Measurements from ENCODE around the gene FGGY. TPM values are rescaled to one million over a fixed set of nuclear protein-coding genes. Genes with fewer than 3 reads are reported as not detected.

The FGGY gene
- total and polyA plus RNA-seq, 2 donors (not counting 3 experiments of a cell fraction or from before 2014, with no cell fraction given): 5.6 to 6.4 TPM

DNA sequence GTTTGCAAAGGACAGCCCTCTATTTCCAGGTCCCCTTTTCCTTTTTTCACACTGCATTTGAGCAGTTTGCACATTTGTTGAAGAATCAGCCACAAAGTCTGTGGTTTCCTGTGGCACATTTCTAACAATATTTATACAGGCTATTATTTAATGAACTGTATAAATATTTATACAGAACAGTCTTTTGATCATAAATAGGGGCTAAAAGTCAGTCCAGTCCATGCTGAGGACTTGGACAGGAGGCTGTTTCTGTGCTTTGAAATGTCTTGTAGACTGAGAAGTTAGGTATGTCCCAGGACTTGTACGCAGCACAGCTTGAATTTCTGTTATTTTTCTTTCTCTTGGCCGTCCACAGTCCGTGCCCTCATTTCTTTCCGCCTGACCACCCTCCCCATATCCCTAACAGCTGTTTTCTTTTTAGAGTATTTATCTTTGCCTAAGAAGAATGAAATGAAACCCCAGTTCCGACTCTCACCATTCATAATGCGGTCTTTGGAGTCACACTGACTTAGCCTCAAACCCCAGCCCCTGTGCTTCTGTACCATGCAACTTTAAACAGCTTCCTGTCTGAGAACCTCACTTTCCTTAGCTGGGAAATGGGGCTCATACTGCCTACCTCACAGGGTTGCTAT lies 19.7 kb downstream of the FGGY start:
- BruUV-seq (replicated peaks): no TSS peak
- Histone ChIP-seq H4K20me1 (replicated peaks; ENCODE audit: control insufficient read depth, extremely low read depth, insufficient read depth, low read length) (no peaks in the 10 kb centered on the region), H3K4me3 (replicated peaks in 1 of 3; ENCODE audit: insufficient read depth in 1 of 3, low read depth in 1 of 3, low read length in 3 of 3) (peak overlapping the region in 1 of 3 experiments; percentile 37), H3K27ac (ENCODE audit: insufficient read depth, low read depth, low read length) (no peak overlapping the region), H3K9me1 (replicated peaks; ENCODE audit: control insufficient read depth, extremely low read depth, insufficient read depth, low read length) (no peaks in the 10 kb centered on the region), H3K4me1 (ENCODE audit: control insufficient read depth, extremely low read depth, insufficient read depth, low read length) (peaks cover 15% of the 10 kb centered on the region), H3K4me2 (ENCODE audit: insufficient read depth, low read length) (peak overlapping the region; percentile 77), H3K9ac (replicated peaks; ENCODE audit: extremely low read depth, insufficient read depth, low read length) (peak overlapping the region; percentile 11), H2AFZ (ENCODE audit: low read depth, low read length) (peak overlapping the region; percentile 79), H3K9me3 (replicated peaks; ENCODE audit: control insufficient read depth, insufficient read depth, low read length) (no peaks in the 10 kb centered on the region), H3K27me3 (ENCODE audit: control insufficient read depth in 2 of 2, insufficient read depth in 2 of 2, low read length in 2 of 2) (no peaks in the 10 kb centered on the region), H3K36me3 (ENCODE audit: control insufficient read depth in 2 of 2, extremely low read depth in 1 of 2, insufficient read depth in 2 of 2, low read length in 2 of 2) (no peaks in the 10 kb centered on the region), H3K79me2 (ENCODE audit: control insufficient read depth, insufficient read depth, low read length) (no peaks in the 10 kb centered on the region)
- TF ChIP-seq FOS (IDR thresholded peaks at IDR 0.05; ENCODE audit: borderline replicate concordance, insufficient read depth, low read length) (no peak), MYC (IDR thresholded peaks at IDR 0.05; ENCODE audit: low read depth, low read length) (no peak), POLR2AphosphoS5 (IDR thresholded peaks at IDR 0.05; ENCODE audit: insufficient read depth, low read depth, low read length) (no peak), GATA2 (IDR thresholded peaks at IDR 0.05; ENCODE audit: insufficient read depth, insufficient read length, low read depth, low read length) (no peak), POLR2A (IDR thresholded peaks at IDR 0.05; ENCODE audit: low read depth, low read length) (no peak), EZH2 (IDR thresholded peaks at IDR 0.05; ENCODE audit: borderline replicate concordance, low read depth, low read length, severe bottlenecking) (no peak), JUN (IDR thresholded peaks at IDR 0.05; ENCODE audit: borderline replicate concordance, insufficient read depth, insufficient read length, low read depth) (no peak)
- TF ChIP-seq, protein P1, sequence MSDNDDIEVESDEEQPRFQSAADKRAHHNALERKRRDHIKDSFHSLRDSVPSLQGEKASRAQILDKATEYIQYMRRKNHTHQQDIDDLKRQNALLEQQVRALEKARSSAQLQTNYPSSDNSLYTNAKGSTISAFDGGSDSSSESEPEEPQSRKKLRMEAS (IDR thresholded peaks at IDR 0.05; ENCODE audit: insufficient read depth, insufficient read length): no peak
- TF ChIP-seq, protein P2, sequence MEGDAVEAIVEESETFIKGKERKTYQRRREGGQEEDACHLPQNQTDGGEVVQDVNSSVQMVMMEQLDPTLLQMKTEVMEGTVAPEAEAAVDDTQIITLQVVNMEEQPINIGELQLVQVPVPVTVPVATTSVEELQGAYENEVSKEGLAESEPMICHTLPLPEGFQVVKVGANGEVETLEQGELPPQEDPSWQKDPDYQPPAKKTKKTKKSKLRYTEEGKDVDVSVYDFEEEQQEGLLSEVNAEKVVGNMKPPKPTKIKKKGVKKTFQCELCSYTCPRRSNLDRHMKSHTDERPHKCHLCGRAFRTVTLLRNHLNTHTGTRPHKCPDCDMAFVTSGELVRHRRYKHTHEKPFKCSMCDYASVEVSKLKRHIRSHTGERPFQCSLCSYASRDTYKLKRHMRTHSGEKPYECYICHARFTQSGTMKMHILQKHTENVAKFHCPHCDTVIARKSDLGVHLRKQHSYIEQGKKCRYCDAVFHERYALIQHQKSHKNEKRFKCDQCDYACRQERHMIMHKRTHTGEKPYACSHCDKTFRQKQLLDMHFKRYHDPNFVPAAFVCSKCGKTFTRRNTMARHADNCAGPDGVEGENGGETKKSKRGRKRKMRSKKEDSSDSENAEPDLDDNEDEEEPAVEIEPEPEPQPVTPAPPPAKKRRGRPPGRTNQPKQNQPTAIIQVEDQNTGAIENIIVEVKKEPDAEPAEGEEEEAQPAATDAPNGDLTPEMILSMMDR (IDR thresholded peaks at IDR 0.05; ENCODE audit: extremely low read depth in 1 of 2, insufficient read depth in 1 of 2, low read depth in 1 of 2, low read length in 2 of 2): no peak
- intact Hi-C loops (cut with micrococcal nuclease): no loop called here
- peak; percentile 72 for DNase-seq (ENCODE audit: low read depth, low spot score)
- FAIRE-seq: peak; percentile 74
- dilution Hi-C loops (cut with MboI; ENCODE audit: extremely low pct_ligation_motif_present, low sequenced_read_pairs): no loop called here
- ChIA-PET CTCF (interaction anchor here (0.6 to 1.4 kb wide), 4 partner anchors 9 to 631 kb away, joined by 3 to 6 read pairs (median 3); no protein-coding TSS in a partner anchor), POLR2A (no interaction called here)

Measured in endothelial cell of umbilical vein (primary cell).